ENCODE data around the gene DSC1.

The DSC1 gene

GRCh38 chr18:31102025-31102684, 60.5 kb downstream of the DSC1 start, which contains the start of gene DSC2:
TSS of gene DSC2 (minus strand) at chr18:31102421. CDS start at chr18:31101971, 450 bp downstream.
- no peak for DNase-seq

DNA sequence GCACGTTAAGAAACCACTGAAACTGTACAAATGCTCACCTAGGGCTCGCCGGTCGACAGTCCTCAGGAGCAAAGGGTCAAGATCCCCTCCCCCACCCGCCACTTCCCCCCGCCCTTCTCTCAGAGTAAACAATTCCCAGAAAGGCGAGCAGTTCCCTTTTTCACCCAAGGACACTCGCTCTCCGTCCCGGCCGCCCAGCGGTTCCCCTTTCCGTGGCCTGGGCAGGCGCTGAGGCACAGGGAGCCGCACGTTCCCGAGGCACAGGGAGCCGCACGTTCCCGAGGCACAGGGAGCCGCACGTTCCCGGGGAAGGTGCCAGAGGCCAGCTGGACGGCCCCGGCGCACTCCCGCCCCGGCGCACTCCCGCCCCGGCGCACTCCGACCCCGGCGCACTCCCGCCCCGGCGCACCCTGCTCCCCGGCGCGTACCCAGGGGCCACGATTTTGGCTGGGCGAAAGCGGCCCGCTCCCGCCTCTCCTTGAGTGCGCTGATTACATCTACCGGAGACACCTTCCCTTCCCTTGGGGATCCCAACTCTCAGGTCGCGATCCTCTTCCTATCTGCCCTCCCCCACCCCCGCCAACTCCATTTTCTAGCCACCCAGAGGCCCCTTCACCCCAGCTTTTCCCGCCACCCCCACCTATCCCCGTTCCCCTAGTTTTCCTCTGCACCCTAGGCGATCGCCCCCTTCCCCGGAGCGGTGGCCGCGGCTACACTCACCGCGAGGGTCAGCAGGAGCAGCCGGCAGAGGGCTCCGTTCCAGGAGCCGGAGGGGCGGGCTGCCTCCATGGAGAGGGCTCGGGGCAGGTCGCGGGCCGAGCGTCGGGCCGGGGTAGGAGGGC, 61.3 kb downstream of the DSC1 start:
- DNase-seq: no peak

- no peak for DNase-seq
Observed at GRCh38 chr18:31100436-31101182, 62.0 kb downstream of the DSC1 start.

DNA sequence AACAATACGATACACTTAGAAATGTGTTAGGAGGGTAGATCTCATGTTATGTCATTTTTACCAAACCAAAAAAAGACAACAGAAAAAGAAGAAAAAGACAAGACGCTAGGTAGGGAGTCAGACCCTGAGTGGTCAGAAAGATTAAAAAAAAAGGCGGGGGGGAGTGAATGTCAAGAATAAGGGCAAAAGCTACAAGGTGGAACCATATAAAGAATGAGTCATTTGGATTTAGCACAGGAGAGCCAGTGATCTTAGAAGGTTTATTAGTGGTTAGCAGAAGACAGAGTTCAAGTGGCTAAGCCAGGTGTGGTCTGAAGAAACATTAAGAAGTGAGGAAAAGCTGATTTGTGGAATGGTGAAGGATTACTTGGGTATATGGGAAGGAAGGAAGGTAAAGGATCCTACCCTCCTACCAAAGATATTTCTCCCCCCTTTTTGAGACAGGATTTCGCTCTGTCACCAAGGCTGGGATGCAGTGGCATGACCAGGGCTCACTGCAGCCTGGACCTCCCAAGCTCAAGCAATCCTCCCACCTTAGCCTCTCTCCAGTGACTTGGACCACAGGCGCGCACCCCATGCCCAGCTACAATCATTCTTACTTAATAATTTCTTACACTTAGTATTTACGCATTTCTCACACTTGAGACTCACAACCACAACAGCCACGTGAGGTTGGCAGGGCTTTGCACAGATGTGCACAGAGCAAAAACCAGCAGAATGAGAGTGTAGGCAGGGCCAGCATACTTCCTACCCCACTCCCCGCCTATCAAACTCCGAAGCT, 63.0 kb downstream of the DSC1 start:
- DNase-seq: no peak

DNA sequence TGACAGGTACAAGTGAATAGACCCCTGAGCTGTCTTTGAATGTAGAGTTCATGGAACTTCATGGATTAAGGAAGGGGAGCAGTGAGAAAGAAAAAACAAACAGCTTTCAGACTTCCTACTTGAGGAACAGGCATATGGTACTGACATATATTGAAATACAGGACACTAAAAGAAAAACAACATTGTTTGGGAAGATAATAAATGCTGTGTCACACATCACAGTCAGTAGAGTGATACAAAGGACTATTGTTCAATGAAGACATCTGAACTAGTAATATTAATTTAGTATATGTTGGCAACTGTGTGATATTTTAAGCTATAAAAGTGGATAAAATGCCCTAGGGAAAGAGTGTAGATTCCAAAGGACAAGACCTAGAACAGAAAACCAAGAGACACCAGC, 63.8 kb downstream of the DSC1 start:
- DNase-seq: no peak

GRCh38 chr18:31097666-31098065, 65.0 kb downstream of the DSC1 start:
- no peak for DNase-seq

- no peak for DNase-seq
Observed at GRCh38 chr18:31093880-31094279, 68.8 kb downstream of the DSC1 start.

DNA sequence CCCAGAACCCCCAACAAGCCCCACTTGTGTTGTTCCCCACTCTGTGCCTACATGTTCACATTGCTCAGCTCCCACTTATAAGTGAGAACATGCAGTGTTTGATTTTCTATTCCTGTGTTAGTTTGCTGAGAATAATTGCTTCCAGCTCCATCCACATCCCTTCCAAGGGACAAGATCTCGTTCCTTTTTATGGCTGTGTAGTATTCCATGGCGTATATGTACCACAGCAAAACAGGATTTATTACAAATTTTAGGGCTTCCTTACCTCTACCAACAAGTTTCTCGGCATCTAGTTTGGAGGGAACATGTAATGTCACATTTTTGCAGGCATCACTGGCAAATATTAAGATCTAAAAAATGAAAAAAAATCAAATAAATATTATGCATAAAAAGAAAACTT, 69.4 kb downstream of the DSC1 start:
- no peak for DNase-seq

- no peak for DNase-seq
Observed at GRCh38 chr18:31091350-31091749, 71.3 kb downstream of the DSC1 start.

DNA sequence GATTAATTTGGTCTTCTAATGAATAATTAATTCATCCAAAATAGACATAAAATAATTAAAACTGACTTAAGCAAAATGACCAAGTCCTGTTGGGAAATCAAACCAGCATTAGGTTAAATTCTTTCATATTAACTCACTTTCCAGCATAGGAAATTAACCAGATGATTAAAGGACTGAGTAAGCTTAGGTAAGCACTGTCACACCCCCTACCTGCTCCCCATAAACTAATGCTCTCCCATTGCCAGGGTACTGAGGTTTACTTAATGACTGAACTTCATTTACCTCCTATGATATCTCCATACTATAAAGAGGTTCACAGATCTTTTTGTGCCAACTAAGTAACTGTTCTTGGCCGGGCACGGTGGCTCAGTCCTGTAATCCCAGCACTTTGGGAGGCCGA, 74.1 kb downstream of the DSC1 start:
- DNase-seq: no peak

GRCh38 chr18:31079973-31080372, 82.7 kb downstream of the DSC1 start:
- no peak for DNase-seq

Data from NCI-H2227 treated with DMSO at 0.1 percent for 48 hours (cell line).